Right lung (tissue), 5 donors: ENCODE results near the gene STAB1. TPM values are rescaled to one million over a fixed set of nuclear protein-coding genes. Genes with fewer than 3 reads are reported as not detected.

Experiments used
- DNase-seq, 2 donors: peaks; one replicate each; pipeline ENCODE4 v3.0.0-alpha.2; 2013
- polyA plus RNA-seq, 5 donors: library from polyadenylated mRNA; unstranded; fragments of 120-200 nt; gene quantifications; one replicate each; pipeline versions ENCODE4 v1.2.1 to v1.2.3, GENCODE V29; 2013; ENCODE audit warnings: inconsistent platforms in 1 of 5, low replicate concordance in 1 of 5; ENCODE audit not compliant: insufficient read length in 5 of 5, insufficient read depth in 1 of 5

Gene STAB1
- polyA plus RNA-seq, 5 donors: 40.9 to 60.8 (median 43.4) TPM

- no peak for DNase-seq
Measured at GRCh38 chr3:52503788-52504424, 8.8 kb downstream of the STAB1 start.

- DNase-seq: no peak
Measured at GRCh38 chr3:52504977-52505376, 9.8 kb downstream of the STAB1 start.

GRCh38 chr3:52506266-52506966, 11.3 kb downstream of the STAB1 start:
- DNase-seq: no peak

- DNase-seq: no peak
Measured at GRCh38 chr3:52507359-52507758, 12.2 kb downstream of the STAB1 start.

- no peak for DNase-seq
Measured at GRCh38 chr3:52509753-52510328, 14.7 kb downstream of the STAB1 start.

- no peak for DNase-seq
Measured at GRCh38 chr3:52511509-52511908, 16.4 kb downstream of the STAB1 start.

GRCh38 chr3:52512105-52512504, 17.0 kb downstream of the STAB1 start:
- DNase-seq: no peak

GRCh38 chr3:52512727-52513126, 17.6 kb downstream of the STAB1 start:
- DNase-seq: no peak

GRCh38 chr3:52513281-52513680, 18.1 kb downstream of the STAB1 start:
- DNase-seq: no peak

- no peak for DNase-seq
Measured at GRCh38 chr3:52514576-52514975, 19.4 kb downstream of the STAB1 start.

GRCh38 chr3:52515192-52515591, 20.1 kb downstream of the STAB1 start:
- no peak for DNase-seq

- no peak for DNase-seq
Measured at GRCh38 chr3:52516509-52517195, 21.5 kb downstream of the STAB1 start.

GRCh38 chr3:52517796-52518722, 22.9 kb downstream of the STAB1 start:
- DNase-seq: no peak

- DNase-seq: no peak
Measured at GRCh38 chr3:52518723-52519444, 23.7 kb downstream of the STAB1 start.

GRCh38 chr3:52519445-52520140, 24.5 kb downstream of the STAB1 start:
- no peak for DNase-seq

- no peak for DNase-seq
Measured at GRCh38 chr3:52520141-52520667, 25.1 kb downstream of the STAB1 start.

- no peak for DNase-seq
Measured at GRCh38 chr3:52520716-52521487, 25.8 kb downstream of the STAB1 start.

- no peak for DNase-seq
Measured at GRCh38 chr3:52521488-52521824, 26.3 kb downstream of the STAB1 start.
